H1 (cell line): ENCODE results near the gene SLC2A4RG. TPM values are rescaled to one million over a fixed set of nuclear protein-coding genes. Genes with fewer than 3 reads are reported as not detected.

Source experiments
- EP300 ChIP-seq, 2 experiments: IDR thresholded peaks; 1 replicate in 1 of 2; 2 replicates in 1 of 2; pipeline ENCODE4 v1.6.1; 2011 to 2012; ENCODE audit warnings: low read depth in 2 of 2, low read length in 2 of 2, mild to moderate bottlenecking in 2 of 2, borderline replicate concordance in 1 of 2, inconsistent platforms in 1 of 2, moderate library complexity in 1 of 2
- GTF2F1 ChIP-seq: IDR thresholded peaks from 2 replicates; pipeline ENCODE4 v1.6.1; 2012; ENCODE audit warnings: low read depth, low read length, improper control_type of control experiment, borderline replicate concordance
- KDM4A ChIP-seq: IDR thresholded peaks from one replicate; pipeline ENCODE4 v1.7.1; 2012; ENCODE audit warnings: low read depth, mild to moderate bottlenecking, moderate library complexity, low read length, inconsistent platforms; ENCODE audit not compliant: severe bottlenecking
- polyA plus RNA-seq, 7 experiments: library from polyadenylated mRNA; depleted of rRNA in 3 of 7; stranded (reverse) in 5 of 7; unstranded in 2 of 7; fragments of >200 nt in 5 of 7; fragments of 200-250 nt in 2 of 7; gene quantifications; 1 replicate in 5 of 7; 2 replicates in 1 of 7; 4 replicates in 1 of 7; pipeline versions ENCODE4 v1.2.1 to v1.2.3, GENCODE V29; 2011 to 2013; ENCODE audit warnings: missing spikeins in 2 of 7, mixed read lengths in 2 of 7
- total RNA-seq: library from RNA; stranded (reverse); fragmentation: NEBNext Ultra II Directional; extraction: Animal tissue kit (Norgen Biotek cat#: 25700); gene quantifications from 2 replicates; pipeline ENCODE4 v1.2.1, GENCODE V29; 2021

Gene SLC2A4RG
- total and polyA plus RNA-seq, 2 of the 8 experiments (the other 6 are each of a cell fraction or from before 2014, with no cell fraction given), result 15.9 to 29.1 TPM

DNA sequence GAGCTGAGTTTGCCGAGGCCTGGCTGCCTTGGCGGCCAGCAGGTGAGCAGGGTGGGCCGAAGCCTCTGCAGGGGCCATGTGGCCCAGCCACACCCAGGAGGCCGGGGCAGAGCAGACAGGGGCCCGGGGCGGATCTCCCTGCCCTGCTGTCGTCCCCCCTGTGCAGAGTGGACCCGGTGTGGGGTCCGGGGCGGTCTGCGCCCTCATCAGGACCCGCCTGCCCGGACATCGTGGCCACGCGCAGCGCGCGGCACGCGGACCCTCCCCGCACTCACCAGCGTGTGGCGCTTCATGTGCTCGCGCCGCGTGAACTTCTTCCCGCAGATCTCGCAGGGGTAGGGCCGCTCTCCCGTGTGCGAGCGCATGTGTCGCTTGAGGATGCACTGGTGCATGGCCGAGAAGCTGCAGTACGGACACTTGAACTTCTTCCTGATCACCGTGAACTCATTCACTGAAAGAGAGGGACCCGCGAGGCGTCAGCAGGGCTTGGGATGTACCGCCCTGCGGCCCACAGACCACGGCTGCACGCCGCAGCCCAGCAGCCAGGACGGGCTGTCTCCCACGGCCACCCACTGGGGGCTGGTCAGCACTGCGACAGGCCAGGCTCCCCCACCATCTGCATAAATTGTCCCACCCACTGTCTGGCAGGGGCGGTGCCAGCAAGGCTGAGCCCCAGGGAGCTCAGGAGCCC, 13.0 kb downstream of the SLC2A4RG start (continued):
- TF ChIP-seq EP300 (IDR thresholded peaks at IDR 0.05; ENCODE audit: borderline replicate concordance in 1 of 2, low read depth in 2 of 2, low read length in 2 of 2) (no peak), KDM4A (no peak), GTF2F1 (no peak)
